Smooth muscle cell (in vitro differentiated cells): ENCODE data around the gene HS2ST1. TPM values are rescaled to one million over a fixed set of nuclear protein-coding genes. Genes with fewer than 3 reads are reported as not detected.

Experiments
- DNase-seq: peaks from one replicate; lab custom pipeline; 2025; ENCODE audit not compliant: unreplicated experiment; lab: John Stamatoyannopoulos, UW
- H2AFZ ChIP-seq: fragments of 200-600 bp; sonication (generic); 2 replicates; pipeline ENCODE4 v1.6.0; 2016; ENCODE audit warnings: antibody characterized with exemption, low read depth, mild to moderate bottlenecking
- H3F3A ChIP-seq: fragments of 200-600 bp; sonication (generic); 2 replicates; pipeline ENCODE4 v1.6.0; 2017; ENCODE audit warnings: antibody characterized with exemption, low read depth
- H3K27ac ChIP-seq: fragments of 200-600 bp; sonication (generic); 2 replicates; pipeline ENCODE4 v1.5.1; 2016; ENCODE audit warnings: low read depth, mild to moderate bottlenecking
- H3K27me3 ChIP-seq: fragments of 200-600 bp; sonication (generic); 2 replicates; pipeline ENCODE4 v1.6.1; 2016; ENCODE audit warnings: low read depth, mild to moderate bottlenecking
- H3K36me3 ChIP-seq: fragments of 200-600 bp; sonication (generic); 2 replicates; pipeline ENCODE4 v1.5.1; 2016; ENCODE audit warnings: low read depth
- H3K4me1 ChIP-seq: fragments of 200-600 bp; sonication (generic); 2 replicates; pipeline ENCODE4 v1.5.1; 2016; ENCODE audit warnings: low read depth
- H3K4me2 ChIP-seq: fragments of 200-600 bp; sonication (generic); 2 replicates; pipeline ENCODE4 v1.6.0; 2016; ENCODE audit warnings: mild to moderate bottlenecking
- H3K4me3 ChIP-seq: fragments of 200-600 bp; sonication (generic); 2 replicates; pipeline ENCODE4 v1.5.1; 2016; ENCODE audit warnings: mild to moderate bottlenecking
- H3K79me2 ChIP-seq: fragments of 200-600 bp; sonication (generic); 2 replicates; pipeline ENCODE4 v1.6.0; 2016; ENCODE audit warnings: low read depth, mild to moderate bottlenecking
- H3K9ac ChIP-seq: fragments of 200-600 bp; sonication (generic); 2 replicates; pipeline ENCODE4 v1.6.0; 2016; ENCODE audit warnings: low read depth
- H3K9me3 ChIP-seq: fragments of 200-600 bp; sonication (generic); replicated peaks from 2 replicates; pipeline ENCODE4 v1.5.1; 2016; ENCODE audit warnings: low read depth
- H4K20me1 ChIP-seq: fragments of 200-600 bp; sonication (generic); 2 replicates; pipeline ENCODE4 v1.6.0; 2016; ENCODE audit warnings: low read depth
- WGBS: methylation state at CpG from one replicate; pipeline ENCODE4 v1.1.7; 2016; ENCODE audit warnings: low lambda C conversion rate; 5-methylcytosine and 5-hydroxymethylcytosine counted together
- polyA plus RNA-seq: library from polyadenylated mRNA; unstranded; fragments of >200 nt; fragmentation: Nextera tagmentation; extraction: Ambion mirVana; gene quantifications from 2 replicates; pipeline ENCODE4 v1.2.1, GENCODE V29; 2016
- total RNA-seq: library from RNA; depleted of rRNA; stranded (reverse); fragments of >200 nt; gene quantifications from 2 replicates; pipeline ENCODE4 v1.2.3, GENCODE V29; 2014
- TF ChIP-seq, protein P1 (sequence below): fragments of 200-600 bp; sonication (generic); IDR thresholded peaks from 2 replicates; pipeline ENCODE4 v1.5.1; 2017; ENCODE audit warnings: borderline replicate concordance, mild to moderate bottlenecking, antibody characterized with exemption; ENCODE audit not compliant: insufficient read depth, poor library complexity, severe bottlenecking

The HS2ST1 gene
- total and polyA plus RNA-seq, 2 experiments from 2014 or later: 14.6 to 35.6 TPM

DNA sequence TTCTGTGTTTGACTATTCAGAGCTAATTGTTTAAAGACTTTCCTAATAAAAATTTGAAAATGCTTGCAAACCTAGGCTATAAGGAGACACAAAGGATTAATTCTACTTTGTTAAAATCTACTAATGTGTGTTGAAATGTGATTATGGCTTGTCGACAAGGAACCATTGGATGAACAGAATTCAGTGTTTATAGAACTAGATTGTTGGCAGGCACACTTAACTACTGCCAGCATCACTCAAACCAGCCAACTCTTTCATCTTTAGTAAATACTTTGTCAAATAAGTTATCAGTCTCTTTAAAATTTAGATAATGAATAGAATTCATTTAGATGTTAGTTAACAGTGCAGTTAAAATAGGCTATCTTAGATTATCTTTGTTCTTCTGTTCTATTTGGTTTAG is 27.6 kb downstream of the HS2ST1 start:
- Histone ChIP-seq H3K4me2 (no peak overlapping the region), H3K79me2 (peaks cover 83% of the 10 kb centered on the region), H3F3A (no peaks in the 10 kb centered on the region), H3K9ac (no peak overlapping the region), H2AFZ (no peak overlapping the region), H4K20me1 (peaks cover 64% of the 10 kb centered on the region), H3K27ac (no peak overlapping the region), H3K27me3 (no peaks in the 10 kb centered on the region), H3K36me3 (no peaks in the 10 kb centered on the region), H3K4me3 (no peak overlapping the region), H3K4me1 (no peaks in the 10 kb centered on the region), H3K9me3 (no peaks in the 10 kb centered on the region)
- 46% methylated on average over 1 of the region's 1 CpG for WGBS
- DNase-seq: no peak
- TF ChIP-seq, protein P1, sequence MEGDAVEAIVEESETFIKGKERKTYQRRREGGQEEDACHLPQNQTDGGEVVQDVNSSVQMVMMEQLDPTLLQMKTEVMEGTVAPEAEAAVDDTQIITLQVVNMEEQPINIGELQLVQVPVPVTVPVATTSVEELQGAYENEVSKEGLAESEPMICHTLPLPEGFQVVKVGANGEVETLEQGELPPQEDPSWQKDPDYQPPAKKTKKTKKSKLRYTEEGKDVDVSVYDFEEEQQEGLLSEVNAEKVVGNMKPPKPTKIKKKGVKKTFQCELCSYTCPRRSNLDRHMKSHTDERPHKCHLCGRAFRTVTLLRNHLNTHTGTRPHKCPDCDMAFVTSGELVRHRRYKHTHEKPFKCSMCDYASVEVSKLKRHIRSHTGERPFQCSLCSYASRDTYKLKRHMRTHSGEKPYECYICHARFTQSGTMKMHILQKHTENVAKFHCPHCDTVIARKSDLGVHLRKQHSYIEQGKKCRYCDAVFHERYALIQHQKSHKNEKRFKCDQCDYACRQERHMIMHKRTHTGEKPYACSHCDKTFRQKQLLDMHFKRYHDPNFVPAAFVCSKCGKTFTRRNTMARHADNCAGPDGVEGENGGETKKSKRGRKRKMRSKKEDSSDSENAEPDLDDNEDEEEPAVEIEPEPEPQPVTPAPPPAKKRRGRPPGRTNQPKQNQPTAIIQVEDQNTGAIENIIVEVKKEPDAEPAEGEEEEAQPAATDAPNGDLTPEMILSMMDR: no peak

DNA sequence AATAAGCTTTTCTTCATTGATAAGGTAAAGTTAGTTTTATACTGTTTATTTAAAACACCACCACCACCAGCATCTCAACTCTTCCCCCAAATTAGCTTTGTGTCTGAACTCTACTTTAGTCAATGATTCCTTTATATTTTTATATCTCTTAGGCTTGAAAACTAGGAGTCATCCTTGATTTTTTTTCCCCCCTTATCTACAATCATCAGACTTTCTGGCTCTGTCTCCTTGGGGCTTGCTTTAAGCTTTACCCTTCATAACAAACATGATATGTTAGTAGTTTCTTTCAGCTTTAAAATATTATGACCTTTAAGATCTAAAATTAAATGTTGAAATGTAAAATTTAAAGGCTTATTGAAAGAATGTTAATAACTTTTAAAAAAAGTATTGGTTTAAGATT is 28.3 kb downstream of the HS2ST1 start:
- Histone ChIP-seq H2AFZ (no peak overlapping the region), H3K27me3 (no peaks in the 10 kb centered on the region), H3K79me2 (peaks cover 83% of the 10 kb centered on the region), H3K36me3 (no peaks in the 10 kb centered on the region), H3K4me3 (no peak overlapping the region), H3K9me3 (no peaks in the 10 kb centered on the region), H3F3A (no peaks in the 10 kb centered on the region), H3K4me1 (no peaks in the 10 kb centered on the region), H3K27ac (no peak overlapping the region), H3K9ac (no peak overlapping the region), H4K20me1 (peaks cover 58% of the 10 kb centered on the region), H3K4me2 (no peak overlapping the region)
- no peak for DNase-seq
- TF ChIP-seq, protein P1: no peak

DNA sequence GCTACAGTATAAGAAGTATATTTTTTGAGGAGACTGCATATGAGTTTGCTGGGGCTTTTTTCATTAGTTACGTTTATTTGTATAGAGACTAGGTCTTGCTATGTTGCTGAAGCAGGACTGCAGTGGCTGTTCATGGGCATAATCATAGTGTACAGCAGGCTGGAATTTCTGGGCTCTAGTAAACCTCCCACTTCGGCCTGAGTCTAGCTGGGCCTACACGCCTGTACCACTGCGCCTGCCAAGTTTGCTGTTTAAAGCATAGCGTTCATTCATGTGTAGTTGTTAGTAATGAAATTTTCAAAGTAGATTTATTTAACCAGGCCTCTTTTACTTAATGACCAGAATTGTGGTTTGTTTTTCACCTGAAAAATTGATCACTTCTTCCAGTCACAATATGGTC is 33.8 kb downstream of the HS2ST1 start:
- Histone ChIP-seq H3K9ac (no peak overlapping the region), H3K4me3 (no peak overlapping the region), H3F3A (no peaks in the 10 kb centered on the region), H3K36me3 (no peaks in the 10 kb centered on the region), H3K9me3 (no peaks in the 10 kb centered on the region), H3K79me2 (peaks cover 88% of the 10 kb centered on the region), H3K27ac (no peak overlapping the region), H3K4me1 (no peaks in the 10 kb centered on the region), H3K27me3 (no peaks in the 10 kb centered on the region), H2AFZ (no peak overlapping the region), H3K4me2 (no peak overlapping the region), H4K20me1 (peaks cover 66% of the 10 kb centered on the region)
- no peak for DNase-seq
- TF ChIP-seq, protein P1: no peak
- WGBS: 86% methylated on average over 5 of the region's 5 CpGs

DNA sequence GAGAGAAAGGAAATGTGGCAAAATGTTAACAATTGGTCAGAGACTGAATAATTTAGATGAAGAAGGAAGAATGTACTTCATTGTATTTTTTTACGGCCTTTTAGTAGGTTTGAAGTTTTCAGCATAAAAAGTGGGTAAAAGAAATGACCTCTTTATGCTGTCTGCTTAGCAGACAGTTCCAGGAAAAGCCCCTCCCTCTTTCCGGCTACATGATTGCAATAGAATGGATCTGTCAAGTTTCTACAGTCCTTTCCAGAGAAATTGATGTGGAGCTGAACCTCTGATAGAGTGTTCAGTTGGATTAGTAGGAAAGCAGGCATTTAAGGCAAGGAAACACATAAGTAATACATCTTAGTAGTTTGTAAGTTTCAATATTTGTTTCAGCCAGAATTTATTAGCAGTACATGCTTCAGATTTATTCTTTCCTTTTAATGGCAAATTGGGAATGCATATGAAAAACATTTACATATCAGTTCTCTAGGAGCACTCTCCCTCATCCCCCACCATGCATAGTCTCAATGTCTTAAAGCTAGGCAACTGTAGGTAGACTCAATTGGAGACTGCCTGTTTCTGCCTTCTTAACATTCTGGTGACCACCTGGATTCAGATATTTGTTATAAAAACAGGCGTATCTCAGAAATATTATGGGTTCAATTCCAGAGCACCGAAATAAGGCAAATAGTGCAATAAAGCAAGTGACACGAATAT is 36.4 kb downstream of the HS2ST1 start:
- WGBS: 85% methylated on average over 5 of the region's 5 CpGs
- Histone ChIP-seq H2AFZ (no peak overlapping the region), H3K9ac (no peak overlapping the region), H3K4me1 (no peaks in the 10 kb centered on the region), H3K27ac (no peak overlapping the region), H3K9me3 (no peaks in the 10 kb centered on the region), H3K79me2 (peaks cover 74% of the 10 kb centered on the region), H3K4me3 (no peak overlapping the region), H4K20me1 (peaks cover 69% of the 10 kb centered on the region), H3F3A (no peaks in the 10 kb centered on the region), H3K27me3 (no peaks in the 10 kb centered on the region), H3K36me3 (no peaks in the 10 kb centered on the region), H3K4me2 (peak overlapping the region; percentile 27)
- TF ChIP-seq, protein P1: no peak
- no peak for DNase-seq
